Raji (cell line): ENCODE data around the gene EGLN3.

Experiments used
- POLR2A ChIP-seq: IDR thresholded peaks from 2 replicates; pipeline ENCODE4 v1.6.1; 2011; ENCODE audit warnings: low read depth, low read length, control low read depth; ENCODE audit not compliant: insufficient read depth

Gene EGLN3

GRCh38 chr14:33950320-33951182, at the start of gene EGLN3:
TSS of gene EGLN3 (minus strand) at chr14:33951074. CDS start at chr14:33950752, 322 bp downstream.
- TF ChIP-seq POLR2A, result no peak

GRCh38 chr14:34000396-34000795, 49.5 kb upstream of the EGLN3 start:
- no peak for TF ChIP-seq POLR2A

DNA sequence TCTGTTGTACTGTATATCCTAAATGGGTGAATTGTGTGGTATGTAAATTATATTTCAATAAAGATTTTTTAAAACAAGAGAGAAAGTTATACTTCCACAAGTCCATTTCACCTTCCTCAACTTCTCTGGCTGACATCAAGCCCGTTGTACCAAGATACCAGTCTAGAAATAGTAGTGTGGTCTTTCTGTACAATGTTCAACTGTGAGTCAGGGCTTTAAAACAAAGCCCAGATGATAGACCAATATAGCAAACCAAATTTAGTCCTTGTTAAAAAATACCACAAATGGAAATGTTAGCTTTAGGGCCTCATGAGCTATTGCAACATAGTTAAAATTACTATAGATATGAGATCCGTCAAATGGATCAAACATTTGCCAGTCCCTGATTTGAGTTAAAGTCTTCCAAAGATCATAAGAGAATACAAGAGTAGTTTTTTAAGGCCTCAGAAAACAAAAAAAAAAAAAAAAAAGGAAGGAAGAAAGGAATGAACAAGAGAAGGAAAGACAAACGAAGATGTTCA, 49.0 kb upstream of the EGLN3 start:
- TF ChIP-seq POLR2A, result no peak

DNA sequence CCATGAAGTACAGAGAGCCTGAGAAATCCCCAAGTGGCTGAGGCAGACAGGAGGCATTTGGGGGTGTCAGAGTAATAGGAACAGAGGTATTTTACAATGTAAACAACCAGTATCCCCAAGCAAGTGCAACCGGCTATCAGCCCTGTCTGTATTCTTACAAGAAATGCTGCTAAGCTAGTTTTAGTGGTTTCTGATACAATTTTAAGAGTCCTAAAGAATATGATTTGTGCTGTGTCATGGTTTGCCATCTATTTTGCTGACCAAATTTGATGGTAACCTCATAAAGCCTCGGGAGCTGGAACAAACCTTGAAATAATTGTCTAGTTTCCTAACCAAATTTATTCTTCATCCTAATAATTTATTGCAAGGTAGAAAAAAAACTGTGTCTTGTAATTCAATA, 46.7 kb upstream of the EGLN3 start:
- no peak for TF ChIP-seq POLR2A

- TF ChIP-seq POLR2A, result no peak
Measured at GRCh38 chr14:33996462-33996861, 45.6 kb upstream of the EGLN3 start.

DNA sequence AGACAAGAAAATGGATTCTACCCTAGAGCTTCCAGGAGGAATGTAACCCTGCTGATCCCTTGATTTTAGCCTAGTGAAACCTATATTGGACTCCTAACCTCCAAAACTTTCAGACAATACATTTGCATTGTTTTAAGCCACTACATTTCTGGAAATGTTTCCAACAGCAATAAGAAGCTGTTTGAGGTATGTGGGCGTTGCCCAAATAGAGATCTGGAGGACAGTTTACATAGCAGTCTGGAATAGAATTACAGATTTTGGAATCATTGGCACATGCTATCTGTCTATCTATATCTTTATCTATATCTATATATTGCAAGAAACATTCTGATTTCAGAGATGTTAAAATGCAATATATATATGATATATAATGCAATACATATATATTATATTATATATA, 42.4 kb upstream of the EGLN3 start:
- TF ChIP-seq POLR2A, result no peak

GRCh38 chr14:33992274-33993007, 41.6 kb upstream of the EGLN3 start:
- no peak for TF ChIP-seq POLR2A

DNA sequence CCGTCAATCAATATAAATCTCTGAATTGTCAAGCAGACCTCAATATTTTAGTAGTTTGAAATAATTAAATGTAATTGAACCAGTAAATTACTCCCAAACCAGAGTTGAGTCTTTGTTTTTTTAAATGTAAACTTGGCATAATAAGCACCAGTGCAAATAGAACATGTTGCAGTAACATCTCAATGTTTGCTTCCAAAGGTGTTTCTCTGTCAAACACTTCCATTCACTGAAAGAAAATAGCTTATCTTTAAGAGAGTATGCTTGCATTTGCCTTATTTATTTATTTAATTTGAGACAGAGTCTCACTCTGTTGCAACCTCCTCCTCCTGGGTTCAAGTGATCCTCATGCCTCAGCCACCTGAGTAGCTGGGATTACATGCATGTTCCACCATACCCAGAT, 39.9 kb upstream of the EGLN3 start:
- no peak for TF ChIP-seq POLR2A

DNA sequence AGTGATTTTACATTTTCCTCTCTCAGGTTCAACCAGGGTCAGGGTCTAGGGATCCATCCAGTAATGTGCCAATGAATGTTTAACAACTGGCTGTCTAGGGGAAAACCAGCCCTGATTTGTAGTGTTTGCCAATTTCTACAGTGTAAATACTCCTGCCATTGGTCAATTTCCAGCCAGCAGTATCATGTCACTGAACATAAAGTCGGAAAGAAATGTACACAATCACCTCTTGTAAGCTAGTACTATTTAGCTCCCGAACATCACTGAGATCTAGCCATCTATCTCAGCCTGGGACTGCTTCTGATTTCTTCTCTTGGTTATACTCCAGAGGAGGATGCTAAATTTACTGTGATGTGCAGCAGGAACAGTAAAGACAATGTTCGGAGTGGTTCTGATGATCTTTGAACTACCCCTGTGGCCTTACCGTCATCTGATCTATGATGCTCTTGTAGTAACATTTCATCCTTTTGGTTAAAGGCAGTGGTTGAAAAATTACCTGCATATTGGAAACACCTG, 36.7 kb upstream of the EGLN3 start:
- no peak for TF ChIP-seq POLR2A

DNA sequence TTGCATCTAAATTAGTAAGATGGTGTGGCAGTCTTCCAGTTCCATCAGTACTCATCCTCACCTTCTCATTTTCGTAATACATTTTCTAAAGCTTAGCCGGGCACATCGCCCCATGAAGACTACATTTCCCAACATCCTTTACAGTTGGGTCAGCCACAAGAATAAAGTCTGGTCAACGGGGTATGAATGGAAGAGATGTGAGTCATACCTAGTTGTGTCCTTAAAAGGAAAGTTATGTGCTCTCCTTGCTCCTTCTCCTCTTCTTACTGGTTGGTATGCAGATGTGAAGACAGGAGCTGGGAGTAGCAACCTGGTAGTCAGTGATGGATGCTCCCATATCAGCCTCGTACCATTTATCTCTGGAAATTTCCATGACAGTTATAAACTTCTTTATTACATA, 35.9 kb upstream of the EGLN3 start:
- no peak for TF ChIP-seq POLR2A

DNA sequence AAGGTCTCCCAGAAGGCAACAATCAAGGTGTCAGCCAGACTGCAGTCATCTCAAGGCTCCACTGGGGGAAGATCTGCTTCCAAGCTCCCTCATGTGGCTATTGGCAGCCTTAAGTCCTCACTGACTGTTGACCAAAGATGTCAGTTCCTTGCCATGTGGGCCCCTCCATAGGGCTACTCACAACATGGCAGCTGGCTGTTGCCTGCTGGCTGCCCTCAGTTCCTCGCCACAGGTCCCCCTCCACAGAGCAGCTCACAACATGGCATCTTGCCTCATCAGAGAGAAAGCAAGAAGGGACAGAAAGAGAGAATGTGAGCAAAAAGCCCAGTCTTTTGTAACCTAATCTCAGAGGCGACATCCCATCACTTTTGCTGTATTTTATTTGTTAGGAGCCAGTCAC, 34.4 kb upstream of the EGLN3 start:
- no peak for TF ChIP-seq POLR2A

GRCh38 chr14:33979613-33980276, 28.9 kb upstream of the EGLN3 start:
- no peak for TF ChIP-seq POLR2A

GRCh38 chr14:33978892-33979612, 28.2 kb upstream of the EGLN3 start:
- no peak for TF ChIP-seq POLR2A

DNA sequence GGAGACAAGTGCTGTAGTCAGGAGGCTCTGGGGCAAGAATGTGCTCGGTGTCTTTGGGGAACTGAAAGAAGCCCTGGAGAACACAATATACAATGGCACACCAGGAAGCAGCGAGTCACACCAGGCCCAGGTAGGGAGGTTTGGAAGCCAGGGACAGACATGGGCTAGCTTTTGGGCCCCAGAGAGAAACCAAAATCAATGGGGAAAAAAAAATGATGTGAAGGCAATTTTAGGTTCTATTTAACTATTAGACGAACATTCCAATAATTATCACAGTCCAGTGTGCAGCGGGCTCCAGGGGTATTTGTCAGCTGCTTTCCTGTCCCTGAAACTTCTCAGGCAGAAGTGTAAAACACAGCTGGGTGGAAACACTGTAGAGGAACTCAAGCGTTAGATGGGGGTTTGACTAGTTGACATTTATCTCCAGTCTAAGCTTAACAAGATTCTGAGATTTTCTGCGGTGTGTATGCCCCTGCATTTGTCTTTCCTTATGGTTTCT, 21.8 kb upstream of the EGLN3 start:
- TF ChIP-seq POLR2A, result no peak
